Suppressor macrophage (primary cell): ENCODE results near the gene RASGRP1.

Source experiments
- DNase-seq, 4 experiments: peaks; one replicate each; pipeline ENCODE4 v3.0.0-alpha.2; 2020 to 2022

Gene RASGRP1

DNA sequence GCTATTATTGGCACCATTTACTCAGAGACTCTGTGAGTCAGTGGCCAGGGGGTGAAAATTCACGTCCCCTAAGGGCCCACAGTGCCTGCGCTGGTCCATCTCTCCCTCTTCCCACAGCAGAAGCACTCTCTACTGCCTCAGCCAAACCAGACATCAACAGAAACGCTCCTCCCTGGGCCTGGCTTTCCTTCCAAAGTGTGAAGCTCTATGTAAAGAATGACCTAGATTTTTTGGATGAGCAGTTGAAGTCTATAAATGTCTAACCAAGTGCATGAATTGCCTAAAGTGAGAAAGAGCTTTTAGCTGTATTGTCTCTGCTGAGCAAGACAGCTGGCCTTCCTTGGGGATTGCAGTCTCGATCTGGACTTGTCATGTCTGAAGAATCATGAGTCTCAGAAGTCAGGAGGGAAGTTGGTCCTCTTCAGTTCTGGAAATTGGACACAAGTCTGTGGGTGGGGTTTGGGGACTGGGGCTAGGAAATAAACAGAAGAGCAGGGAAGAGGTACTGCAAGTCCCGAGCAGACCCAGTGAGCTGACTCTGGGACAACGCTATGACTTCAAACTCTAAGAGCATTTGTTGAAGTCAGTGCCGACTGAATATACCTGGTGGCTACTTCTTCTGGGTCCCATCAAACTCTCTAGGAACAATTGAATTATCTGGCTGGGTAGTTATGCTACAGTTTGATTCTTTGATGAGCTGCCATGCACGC, 29.0 kb downstream of the RASGRP1 start:
- no peak for DNase-seq

DNA sequence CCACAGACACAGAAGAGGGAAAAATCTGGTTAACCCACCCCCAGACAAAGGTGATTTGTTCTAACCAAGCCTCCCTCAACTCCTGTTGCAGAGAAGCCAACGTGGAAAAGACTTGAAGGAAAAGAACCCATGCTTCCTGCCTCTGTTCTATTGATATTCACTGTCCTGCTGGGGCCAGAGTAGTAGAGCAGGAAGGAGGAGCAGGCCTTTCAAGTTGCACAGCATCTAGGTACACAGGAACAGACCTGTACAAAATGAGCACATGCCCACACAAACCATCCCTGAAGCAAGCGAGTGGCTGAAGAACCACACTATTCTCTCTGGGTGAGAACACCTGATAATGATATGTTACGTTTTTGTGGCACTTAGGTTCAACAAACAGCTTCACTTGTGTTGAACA, 29.9 kb downstream of the RASGRP1 start:
- DNase-seq = no peak

DNA sequence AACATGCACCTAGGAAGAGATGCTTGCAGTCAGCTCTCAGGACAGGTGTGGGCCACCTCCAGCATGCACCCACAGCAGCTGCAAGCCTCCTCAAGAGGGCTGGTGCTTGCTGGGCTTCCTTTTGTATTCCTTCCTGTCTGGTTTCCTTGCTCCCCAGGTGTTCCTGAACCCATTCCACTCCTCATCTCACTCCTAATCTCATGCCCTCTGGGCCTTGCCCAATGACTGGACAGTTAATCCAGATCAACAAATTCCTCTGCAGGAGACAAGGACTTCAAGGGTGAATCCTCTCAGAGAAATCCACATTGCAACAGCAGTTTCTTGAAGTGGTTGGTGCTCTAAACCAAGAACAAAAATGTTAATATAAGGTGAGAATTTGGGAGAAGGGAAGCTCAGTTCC, 30.7 kb downstream of the RASGRP1 start:
- no peak for DNase-seq

DNA sequence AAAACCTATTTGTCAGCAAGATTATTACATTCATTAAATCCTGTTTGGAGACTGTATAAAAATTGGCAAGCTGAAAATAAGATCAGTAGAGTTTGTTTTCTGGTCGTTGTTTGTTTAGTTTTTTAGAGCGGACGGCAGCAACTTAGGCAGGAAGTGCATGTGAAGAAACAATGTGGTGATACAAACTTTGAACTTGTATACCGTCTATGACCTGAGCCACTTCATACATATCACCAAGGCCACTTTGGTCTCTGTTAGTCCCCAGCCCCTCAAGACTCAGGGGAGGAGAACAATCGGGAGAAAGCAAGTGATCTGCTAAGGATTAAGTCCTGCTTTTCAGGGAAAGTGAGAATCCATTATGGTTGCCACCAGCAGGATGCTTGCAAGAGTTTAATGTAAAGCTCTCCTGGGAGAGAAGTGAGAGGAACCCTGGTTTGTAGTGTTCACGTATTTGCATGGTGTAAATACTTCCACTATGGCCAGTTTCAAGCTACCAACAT, 31.1 kb downstream of the RASGRP1 start:
- DNase-seq = no peak

DNA sequence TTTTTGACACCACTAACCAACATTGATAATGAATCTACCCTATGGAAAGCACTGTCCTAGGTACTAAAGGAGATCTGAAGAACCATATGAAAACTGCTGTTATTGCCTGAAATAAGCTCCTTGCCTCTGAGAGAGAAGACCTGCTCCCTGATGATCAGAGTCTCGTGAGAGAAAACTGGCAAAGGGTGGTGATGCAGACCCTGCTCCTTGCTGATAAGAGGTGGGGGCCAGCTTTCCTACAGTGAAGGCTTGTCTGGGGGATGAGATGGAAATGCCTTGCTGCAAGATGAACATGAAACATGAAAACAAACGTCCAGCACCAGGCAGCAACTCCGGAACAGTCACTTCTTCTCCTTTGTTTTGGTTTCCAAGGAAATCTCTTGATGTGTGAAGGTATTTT, 31.9 kb downstream of the RASGRP1 start:
- DNase-seq = no peak

DNA sequence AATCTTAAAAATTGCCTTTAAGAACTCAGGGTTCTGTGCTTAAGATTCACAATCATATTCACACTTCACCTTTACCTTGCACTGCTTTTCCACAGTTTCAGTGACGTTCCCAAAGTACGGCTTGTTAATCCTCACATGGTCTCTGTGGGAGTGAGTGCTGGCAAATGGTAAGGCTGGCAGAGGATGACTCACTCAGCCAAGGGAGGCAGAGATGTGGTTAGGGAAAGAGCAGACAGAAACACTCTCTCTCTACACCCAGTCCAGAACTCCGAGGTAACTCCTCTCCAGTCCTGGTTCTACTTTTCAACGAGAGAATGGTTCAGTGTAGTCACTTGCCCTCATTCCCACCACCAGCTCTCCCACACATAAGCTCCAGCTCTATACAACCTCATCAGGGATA, 33.1 kb downstream of the RASGRP1 start:
- DNase-seq = no peak

DNA sequence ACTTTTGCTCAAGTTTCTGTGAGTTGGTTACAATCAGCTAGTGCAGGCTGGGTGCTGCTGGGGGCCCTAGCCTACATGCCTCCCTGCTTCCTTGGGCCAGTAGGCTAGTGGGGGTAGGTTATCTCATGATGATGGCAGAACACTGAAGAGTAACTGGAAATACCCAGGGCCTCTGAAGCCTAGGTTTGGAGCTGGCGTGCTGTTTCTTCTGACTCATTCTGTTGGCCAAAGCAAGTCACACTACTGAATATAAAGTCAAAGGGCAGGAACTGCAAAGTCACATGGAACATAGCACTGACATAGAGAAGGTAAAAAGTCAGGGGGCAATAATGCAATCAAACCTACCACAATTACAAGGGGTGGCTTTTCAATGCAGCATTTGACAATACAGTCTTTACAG, 34.5 kb downstream of the RASGRP1 start:
- DNase-seq = peak; percentile 8 to 35 (median 18)

DNA sequence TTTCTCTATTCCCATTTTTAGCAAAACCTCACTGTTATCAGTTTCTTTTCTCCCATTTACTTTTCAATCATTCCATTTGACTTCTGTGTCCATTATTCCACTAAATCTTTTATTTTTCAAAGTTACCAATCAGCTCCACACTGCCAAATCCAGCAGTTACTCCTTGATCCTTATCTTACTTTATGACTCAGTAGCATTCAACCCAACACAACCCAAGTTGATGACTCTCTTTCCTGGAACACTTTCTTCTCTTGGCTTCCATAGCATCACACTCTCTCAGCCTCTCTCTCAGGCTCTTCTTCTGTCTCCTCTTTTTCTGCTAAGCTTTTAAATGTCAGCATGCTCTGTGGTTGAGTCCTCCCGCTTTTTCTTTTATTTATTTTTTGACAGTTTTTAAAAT, 36.3 kb downstream of the RASGRP1 start:
- no peak for DNase-seq

DNA sequence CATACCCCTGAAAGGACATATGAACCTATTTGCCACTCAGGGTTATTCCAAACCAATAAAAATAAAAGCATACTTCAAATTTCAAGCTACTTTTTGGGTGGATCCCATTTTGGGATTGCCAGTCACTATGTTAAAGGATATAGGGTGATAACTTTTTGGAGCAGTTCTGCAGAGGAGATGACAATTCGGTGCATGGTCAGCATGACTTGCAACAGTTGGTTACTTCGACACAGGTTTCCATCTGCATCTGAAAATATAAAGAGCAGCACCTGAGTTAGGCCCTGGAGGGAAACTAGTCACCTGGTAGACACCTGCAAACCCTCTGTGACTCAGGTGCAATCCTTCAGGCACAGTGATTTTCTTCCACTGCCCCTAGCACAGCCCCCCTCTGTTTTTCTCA, 38.5 kb downstream of the RASGRP1 start:
- DNase-seq = no peak

DNA sequence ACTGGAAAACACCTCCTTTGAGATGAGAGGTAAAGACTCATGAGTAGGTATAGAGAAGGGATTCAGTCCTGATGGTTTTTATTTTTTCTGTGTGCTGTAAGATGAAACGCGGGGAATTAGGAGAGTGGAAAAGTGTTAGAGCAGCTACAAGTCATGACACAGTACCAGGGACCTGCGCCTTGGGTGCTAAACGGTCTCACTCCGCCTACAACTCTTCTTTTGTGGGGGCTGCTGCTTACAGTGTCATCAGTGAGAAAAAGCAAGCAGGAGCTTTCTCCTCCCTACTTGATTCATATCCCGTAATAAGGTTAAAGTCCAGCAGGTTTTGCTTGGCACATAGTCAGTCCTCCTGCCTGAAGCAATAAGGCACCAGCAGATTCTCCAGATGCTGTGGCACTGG, 39.1 kb downstream of the RASGRP1 start:
- DNase-seq = no peak

DNA sequence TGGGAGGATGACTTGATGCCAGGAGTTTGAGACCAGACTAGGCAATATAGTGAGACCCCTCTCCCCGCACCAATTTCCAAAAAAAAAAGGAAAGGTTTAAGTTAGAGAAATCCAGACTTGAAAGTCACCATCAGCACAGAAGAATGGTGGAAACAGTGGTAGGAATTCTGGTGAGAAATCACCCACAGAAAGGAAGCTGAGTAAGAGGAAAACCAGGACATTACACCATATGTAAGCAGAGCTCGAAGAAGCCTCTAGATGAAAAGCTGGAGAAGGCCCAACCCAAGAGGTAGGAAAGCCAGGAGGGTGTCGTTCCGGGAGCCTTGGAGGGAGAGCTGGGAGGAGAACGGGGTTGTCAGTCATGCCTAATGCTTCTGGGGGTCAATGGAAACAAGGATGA, 40.5 kb downstream of the RASGRP1 start:
- DNase-seq = no peak

DNA sequence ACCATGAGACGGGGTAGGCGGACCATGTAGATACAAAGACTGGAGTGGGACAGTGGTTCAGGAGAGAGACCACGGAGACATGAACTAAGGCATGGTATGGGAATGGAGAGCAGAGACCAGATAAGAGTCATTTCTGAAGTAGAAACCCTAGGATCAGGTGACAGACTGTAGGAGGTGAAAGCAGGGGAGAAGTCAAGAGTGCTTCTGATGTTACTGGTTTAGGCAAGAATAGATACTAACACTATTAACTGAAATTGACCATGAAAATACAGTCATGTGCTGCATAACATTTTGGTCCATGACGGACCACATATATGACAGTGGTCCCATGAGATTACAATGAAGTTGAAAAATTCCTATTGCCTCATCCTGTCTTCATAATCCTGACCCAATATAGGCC, 41.7 kb downstream of the RASGRP1 start:
- peak in 2 of 4 experiments; percentile 13 to 16 for DNase-seq

DNA sequence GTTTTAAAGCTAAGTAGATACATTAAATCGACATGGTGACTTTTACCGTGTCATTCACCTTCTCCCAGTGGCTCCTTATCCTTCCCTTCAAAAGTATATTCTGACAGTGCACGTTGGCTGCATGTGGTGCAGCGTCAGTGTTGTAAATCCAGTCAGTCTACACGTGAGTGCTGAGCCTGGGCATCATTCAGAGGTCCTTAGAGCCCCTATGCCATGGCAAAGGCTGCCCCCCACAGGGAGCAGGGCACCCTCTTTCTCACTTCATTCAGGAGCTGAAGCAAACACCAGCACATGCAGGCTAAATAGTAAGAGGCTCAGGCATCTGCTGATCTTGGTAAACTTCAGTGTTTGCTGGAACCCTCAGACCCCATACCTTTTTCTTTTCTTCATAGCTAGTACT, 43.3 kb downstream of the RASGRP1 start:
- DNase-seq = peak in 1 of 4 experiments; percentile 8

DNA sequence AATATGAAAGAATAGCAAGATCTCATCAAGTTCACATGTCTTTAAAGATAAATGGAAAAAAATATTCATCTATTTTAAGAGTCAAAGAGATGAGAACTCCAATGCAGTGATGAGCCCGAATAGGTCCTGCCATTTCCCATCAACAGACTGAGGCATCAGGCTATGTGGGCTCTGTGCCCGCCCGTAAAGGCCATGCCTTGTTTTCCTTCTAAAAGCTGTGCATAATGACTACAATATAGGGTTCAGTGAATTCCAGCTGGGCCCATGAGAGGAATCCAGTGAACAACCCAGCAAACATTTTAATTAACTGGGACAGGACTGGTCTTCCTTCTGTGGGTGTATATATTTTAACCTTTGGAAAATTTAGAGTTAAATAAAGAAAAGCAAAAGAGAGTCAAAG, 44.6 kb downstream of the RASGRP1 start:
- DNase-seq = no peak

DNA sequence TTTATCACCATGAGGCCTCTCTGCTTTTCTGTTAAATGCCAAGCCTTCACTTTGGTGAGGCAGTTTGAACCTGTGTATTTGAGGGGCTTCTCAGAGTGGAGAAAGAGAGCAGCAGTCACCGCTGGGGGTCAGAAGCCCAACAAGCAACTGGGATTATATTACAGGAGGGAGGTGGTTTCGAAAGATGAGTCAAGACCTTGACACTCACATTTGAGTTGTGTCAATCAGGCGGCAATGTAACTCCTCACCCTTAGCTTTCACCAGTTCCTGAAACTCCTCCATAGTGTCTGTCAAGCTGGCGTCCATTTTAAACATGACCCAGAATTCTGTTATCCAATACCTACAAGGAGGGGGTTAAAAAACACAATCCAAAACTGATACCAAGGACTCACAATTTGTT, 46.5 kb downstream of the RASGRP1 start:
- no peak for DNase-seq

DNA sequence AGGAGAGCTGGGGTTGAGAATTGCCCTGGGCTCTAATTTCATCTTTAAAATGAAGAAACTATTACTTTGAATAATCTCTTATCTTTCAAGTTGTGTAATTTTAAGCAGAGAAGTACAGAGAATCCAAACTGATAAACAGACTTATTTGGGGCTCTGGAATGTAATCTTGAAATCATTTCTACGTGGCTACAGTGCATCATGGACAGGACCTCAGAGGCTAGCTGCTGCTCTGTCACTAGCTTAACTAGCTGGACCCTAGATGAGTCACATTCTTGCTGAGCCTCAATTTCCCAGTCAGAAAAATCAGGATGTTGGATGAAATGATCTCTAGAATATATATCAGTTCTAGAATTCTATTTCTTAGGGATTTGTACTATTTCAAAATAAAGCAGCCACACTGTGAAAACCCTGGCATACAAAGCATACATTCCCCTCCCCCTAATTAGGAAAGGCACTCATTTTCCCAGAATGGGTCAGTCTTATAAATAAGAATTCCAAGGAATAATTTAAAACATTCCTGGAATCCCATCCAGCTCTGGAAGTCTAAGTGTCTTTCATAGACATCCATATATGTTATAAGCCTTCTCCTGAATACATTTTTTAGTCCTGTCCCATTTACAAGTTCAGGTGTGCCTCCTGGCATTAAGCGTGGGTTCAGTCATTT, 47.2 kb downstream of the RASGRP1 start:
- DNase-seq = no peak

DNA sequence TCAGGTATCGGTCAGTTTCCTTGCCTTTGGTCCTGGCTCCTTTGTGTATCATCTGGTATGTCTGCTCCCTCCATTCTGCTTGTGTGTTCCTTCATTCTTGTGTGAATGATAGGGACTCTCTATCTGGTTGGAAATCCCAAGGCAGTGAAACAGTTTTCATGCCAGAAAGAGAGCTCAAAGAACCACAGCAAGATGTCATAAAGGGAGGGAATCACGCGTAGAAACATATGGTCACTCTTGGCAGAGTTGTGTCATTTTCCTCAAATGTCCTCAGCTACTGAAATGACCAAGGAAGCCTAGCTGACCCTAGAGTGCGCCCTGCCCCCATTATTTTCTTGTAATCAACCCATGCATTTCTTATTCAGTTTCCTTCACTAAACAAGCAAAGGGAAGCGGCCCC, 48.0 kb downstream of the RASGRP1 start:
- no peak for DNase-seq

DNA sequence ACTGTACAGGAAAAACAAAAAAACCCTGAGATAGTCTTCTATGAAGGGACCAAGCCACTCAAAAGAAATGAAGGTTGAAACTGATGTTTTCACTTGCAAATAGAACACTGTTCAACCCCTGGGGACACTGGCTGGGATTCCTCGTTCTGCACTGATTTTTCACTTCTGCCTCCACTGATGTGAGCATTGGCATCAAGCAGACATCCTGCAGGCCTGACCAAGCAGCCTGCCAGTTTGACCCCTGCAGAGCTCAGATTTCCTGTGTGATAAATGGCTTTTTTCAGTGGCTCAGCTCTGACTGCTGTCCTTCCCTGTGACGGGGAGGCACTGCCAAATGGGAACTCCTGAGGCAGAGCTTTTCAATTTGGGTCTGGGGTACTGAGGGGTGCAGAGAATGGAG, 50.0 kb downstream of the RASGRP1 start:
- no peak for DNase-seq

DNA sequence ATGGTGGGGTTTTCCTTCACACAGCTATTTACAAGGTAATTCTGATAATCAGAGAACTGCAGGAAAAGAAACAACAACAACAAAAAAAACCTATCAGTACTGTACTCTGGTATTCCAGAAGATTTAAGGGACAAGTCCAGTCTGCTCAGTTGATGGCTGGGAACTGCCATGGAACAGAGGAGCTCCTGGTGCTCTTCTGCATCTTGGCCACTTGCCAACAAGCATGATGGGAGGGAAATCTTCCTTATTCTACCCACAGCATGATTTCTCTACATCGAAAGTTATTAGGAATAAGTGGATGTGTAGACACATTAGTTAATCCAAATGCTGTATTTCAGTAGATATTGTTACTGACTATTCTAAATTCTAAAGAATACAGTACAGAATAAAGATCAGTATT, 51.7 kb downstream of the RASGRP1 start:
- peak in 1 of 4 experiments; percentile 16 for DNase-seq

DNA sequence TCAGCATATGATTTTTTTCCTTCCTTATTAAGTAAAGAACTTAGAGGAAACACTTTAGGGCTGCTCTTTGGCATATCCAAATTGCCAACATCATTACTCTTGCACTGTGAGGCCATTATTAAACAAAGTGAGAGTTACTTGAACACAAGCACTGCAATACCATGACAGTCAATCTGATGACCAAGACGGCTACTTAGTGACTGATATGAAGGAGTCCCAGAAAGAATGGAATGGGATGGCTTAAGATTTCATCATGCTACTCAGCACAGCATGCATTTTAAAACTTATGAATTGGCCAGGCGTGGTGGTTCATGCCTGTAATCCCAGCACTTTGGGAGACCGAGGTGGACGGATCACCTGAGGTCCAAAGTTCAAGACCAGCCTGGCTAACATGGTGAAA, 55.5 kb downstream of the RASGRP1 start:
- no peak for DNase-seq

DNA sequence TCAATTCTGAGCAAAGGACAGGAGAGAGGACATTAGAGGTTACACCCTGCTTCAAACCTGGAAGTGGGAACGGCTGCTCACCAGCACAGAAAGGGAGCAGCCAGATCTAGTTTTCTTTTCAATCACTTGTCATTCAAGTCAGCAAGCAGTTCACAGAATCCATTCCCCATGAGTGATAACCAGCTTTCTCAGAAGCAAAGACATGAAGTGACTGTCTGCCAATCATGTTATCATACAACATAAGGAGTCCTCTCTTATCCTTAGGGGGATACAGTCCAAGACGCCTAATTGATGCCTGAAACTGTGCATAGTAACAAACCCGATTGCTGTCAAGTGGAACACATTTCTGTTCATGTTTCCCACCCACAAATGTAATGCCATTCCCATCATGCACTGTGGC, 56.0 kb downstream of the RASGRP1 start:
- DNase-seq = no peak

DNA sequence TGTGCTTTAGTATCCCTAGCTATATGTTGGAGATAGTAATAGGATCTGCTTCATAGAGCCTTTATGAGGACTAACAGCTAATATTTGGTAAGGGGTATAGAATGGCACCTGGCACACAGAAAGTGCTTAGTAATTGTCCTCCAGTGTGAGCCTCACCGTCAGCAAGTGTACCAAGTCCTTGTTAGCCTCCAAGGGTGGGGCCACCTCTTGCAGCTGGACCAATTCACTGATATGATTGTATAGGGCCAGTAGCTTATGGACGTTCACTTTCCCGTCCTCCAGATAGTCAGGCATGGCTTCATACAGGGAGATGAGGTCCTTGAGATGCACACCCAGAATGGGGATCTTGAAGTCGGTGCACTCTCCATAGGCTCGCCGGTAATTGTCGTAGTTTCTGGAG, 57.0 kb downstream of the RASGRP1 start:
- no peak for DNase-seq

DNA sequence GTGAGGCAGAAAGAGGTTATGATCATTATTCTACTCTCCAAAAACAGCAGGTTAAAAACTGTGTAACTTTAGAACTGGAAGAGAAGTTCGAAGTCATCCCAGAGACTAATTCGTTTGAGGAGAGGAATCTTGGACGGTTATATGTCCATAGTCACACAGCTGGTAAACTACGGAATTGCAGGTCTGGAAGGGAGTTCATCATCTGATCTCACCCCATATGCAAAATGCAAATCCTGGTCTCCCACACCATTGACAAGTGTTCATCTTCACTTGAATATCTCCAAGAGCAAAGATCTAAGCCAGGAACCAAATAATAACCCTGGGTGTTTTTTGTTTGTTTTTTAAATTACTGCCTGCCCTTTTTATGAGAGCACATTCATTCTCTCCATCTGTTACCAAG, 57.6 kb downstream of the RASGRP1 start:
- no peak for DNase-seq

DNA sequence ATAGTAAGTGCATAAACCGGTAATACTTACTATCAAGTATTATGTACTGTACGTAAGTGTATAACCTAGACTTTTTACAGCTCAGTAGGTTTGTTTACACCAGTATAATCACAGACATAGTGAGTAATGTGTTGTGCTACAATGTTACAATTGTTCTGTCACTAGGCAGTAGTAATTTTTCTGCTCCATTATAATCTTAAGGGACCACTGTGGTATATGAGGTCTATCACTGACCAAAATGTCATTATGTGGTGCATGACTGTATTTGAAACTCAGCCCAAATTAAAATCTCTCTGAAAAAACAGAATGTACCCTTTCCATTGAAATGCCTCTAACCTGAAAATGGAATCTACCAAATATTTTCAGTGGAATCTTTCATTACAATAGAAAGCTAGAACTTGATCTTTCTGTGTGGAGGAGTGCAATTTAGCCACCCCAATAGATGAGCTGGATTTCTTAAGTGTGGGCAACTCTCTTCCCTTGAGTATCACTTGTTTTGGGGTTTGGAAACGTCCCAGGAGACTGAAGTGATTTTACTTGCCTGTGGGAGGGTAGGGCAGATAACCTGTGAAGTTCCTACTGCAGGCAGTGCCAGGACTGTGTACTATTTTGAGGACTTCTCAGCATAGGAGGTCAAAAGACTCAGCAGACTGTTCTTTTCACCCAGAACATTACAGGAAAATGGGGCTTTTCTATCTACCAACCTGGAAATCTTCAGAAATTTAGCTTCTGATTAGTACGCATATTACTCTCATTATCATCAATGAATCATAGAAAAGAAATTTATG, 59.7 kb downstream of the RASGRP1 start:
- DNase-seq = no peak
